Fibroblast of gingiva (primary cell): ENCODE results near the gene FANCC.
A peak's percentile ranks its signal among the peaks of the same experiment; 100 is the strongest.
"Not testable (repeated sequence)": the region's sequence is repeated elsewhere in the genome, so short reads cannot be mapped to it uniquely, and the experiment has no call there.

ENCODE experiments used
- DNase-seq: peaks from one replicate; pipeline ENCODE4 v3.0.0-alpha.2; 2011; ENCODE audit warnings: low read depth

FANCC gene

DNA sequence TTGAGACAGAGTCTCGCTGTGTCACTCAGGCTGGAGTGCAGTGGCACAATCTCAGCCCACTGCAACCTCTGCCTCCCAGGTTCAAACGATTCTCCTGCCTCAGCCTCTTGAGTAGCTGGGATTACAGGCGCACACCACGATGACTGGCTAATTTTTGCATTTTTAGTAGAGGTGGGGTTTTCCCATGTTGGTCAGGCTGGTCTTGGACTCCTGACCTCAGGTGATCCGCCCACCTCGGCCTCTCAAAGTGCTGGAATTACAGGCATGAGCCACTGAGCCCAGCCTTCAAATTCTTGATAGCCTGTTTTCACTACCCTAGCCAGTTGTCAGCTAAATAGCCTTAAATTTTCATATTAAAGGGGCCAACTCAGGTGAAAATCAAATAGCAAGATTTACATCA lies 11.6 kb upstream of the FANCC start:
- DNase-seq: not testable (repeated sequence)

- no peak for DNase-seq
Measured at GRCh38 chr9:95327239-95327865, 9.8 kb upstream of the FANCC start.

- DNase-seq: no peak
Measured at GRCh38 chr9:95325221-95325620, 7.7 kb upstream of the FANCC start.

DNA sequence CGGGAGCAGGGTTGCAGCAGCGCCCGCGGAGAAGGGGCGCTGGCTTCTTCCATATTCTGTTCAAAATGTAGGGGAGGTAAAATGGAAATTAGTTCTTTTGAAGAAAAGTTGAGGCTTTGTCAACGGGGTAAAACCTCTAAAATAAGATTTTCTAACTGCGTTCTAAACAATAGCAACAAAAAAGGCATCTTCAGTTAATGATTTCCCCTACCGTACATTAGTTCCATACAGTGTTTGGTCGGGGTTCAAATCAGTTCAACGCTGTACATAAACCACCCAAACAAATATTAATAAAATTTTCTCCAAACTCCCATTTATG lies 343 bp upstream of the FANCC start:
- no peak for DNase-seq

DNA sequence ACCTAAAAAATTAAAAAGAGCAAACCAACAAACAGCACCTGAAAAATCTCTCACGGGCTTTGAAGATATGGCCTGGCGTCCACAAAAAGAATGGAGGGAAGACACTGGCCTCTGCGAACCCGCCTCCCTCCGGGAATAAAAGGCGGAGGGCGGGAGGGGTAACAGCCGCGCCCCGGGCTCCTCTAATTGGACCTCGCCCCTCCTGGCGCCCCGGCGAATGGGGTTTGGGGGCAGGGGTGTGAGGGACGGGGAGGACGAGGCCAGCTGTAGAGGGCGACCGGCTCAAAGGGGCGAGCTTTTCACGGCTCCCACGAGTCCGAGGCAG lies 753 bp downstream of the FANCC start:
- peak; percentile 70 for DNase-seq

- DNase-seq: no peak
Measured at GRCh38 chr9:95316274-95316673, 1.2 kb downstream of the FANCC start.

DNA sequence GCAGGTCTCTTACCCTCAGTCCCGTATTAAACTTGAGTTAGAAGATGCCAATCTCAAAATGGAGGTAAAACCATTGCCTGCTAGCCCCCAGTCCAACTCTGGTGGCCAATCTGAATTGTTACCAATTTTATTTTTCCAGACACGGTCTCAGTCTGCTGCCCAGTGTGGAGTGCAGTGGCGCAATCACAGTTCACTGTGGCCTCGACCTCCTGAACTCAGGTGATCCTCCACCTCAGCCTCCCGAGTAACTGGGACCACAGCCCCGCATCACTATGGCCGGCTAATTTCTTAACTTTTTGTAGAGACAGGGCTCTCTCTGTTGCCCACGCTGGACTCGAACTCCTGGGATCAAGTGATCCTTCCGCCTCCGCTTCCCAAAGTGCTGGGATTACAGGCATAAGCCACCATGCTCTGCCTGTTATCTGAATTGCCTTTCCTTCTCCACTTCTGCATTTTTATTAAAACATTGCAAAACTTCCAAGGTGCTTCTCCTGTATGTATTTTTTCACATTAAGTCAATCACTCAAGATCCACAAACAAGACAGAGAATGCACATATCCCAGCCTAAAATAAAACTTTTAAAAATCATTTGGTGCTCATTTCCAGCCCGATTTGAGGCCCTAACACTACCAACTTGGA lies 2.3 kb downstream of the FANCC start:
- no peak for DNase-seq

GRCh38 chr9:95313010-95313498 lies 4.5 kb downstream of the FANCC start:
- DNase-seq: peak; percentile 44

DNA sequence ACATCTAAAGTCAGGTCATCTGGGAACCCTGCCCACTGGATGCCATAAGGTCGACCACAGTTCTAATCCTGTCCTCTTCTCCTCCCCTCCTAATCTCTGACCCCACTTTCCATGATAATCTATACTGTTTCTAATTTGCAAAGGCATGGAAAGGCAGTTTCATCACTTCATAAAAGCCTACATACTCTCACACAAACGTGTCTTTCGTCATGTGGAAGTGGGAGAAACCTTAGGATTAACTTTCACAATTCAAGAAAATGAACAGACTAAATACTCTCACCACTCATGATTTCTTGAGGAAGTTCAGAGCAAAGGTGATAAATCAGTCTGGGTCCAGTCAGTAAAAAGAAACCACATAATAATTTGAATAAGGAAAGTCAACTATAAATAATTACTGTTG lies 5.5 kb downstream of the FANCC start:
- DNase-seq: no peak

- DNase-seq: peak; percentile 30
Measured at GRCh38 chr9:95307538-95307937, 10.0 kb downstream of the FANCC start.

DNA sequence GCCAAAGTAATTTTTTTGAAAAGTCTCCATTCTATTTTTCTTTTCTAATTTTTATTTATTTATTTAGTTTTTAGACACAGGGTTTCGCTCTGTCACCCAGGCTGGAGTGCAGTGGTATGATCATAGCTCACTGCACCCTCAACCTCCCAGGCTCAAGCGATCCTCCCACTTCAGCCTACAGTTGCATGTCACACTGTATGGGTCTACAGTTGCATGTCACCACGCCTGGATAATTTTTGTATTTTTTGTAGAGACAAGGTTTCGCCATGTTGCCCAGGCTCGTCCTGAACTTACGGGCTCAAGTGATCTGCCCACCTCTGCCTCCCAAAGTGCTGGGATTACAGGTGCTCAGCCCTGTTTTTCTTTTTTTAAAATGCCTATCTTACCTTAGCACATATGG lies 10.7 kb downstream of the FANCC start:
- DNase-seq: no peak

- peak; percentile 92 for DNase-seq
Measured at GRCh38 chr9:95305770-95306492, 11.6 kb downstream of the FANCC start.

GRCh38 chr9:95302479-95302878 lies 15.0 kb downstream of the FANCC start:
- DNase-seq: no peak

DNA sequence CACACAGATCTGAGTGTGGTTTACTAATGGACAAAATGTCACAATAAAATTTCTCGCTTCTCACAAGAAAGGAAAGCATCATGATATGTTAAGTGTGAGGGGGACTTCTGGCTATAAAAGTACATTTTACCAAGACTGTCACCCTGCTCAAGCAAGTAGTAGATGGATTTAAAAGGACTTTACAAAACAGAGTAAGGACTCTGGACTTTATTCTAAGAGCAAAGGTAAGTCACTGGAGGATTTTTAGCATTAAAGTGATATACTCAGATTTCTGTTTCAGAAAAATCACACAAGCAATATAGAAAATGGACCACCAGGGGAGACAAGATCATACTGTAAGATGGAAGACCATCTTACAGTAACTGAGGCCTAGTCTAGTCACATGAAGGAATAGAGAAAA lies 19.7 kb downstream of the FANCC start:
- no peak for DNase-seq

- DNase-seq: no peak
Measured at GRCh38 chr9:95297316-95297715, 20.2 kb downstream of the FANCC start.

- no peak for DNase-seq
Measured at GRCh38 chr9:95296761-95297160, 20.7 kb downstream of the FANCC start.

GRCh38 chr9:95293296-95293695 lies 24.2 kb downstream of the FANCC start:
- not testable (repeated sequence) for DNase-seq

GRCh38 chr9:95292226-95292625 lies 25.3 kb downstream of the FANCC start:
- no peak for DNase-seq

DNA sequence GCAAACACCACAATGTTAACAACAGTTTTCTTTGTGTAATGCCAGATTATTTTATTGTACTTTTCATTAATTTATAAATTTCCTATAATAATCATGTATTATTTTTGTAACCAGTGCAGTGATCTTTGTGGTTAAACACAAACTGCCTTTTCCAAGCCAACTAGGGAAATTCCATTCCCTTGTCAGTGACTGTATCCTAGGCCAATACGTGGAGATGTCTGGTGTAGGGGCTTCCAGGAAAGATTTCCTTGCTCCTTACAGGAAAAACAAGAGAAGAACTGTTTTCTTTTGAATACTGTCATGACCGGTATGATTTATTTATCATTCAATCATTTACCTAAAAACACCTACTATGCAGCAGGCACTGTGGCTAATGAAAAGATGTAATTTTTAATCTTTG lies 31.4 kb downstream of the FANCC start:
- no peak for DNase-seq

- no peak for DNase-seq
Measured at GRCh38 chr9:95285307-95285706, 32.2 kb downstream of the FANCC start.

DNA sequence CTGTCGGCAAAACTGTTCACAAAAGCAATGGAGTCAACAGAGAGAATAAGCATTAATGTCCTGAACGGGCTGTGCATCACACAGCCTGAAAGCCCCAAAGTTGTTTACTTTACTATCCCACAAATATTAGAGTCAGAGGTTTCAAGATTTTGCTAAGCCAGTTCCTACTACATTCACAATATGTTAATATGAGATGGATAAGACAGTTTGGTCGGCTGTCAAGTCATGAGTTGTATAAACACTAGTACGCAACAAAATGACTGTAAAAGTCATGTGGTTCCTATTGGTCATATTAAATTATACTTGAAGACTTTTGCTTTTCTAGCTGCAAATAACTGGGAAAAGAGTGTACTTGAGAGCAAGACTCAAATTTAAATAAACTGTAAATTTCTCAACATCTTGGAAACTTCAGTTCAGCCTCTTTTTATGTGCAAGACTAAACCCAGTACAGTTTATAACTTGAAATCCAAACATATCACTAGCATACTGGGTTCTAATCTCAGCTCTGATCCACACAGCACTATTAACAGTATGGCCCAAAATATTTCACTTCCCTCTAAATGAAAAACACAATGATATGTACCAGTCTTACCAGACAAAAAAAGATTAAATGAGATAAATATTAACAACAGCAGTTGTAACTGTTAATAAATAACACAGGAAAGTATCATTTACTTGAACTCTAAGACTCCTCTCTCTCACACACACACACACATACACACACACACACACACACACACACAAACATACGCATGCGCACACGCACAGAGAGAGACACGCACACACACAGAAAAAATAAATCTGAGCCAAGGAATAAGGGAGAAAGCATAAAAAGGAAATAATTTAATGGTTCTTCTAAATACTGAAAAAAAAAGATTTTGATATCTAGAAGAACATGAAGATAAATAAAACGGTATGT lies 33.1 kb downstream of the FANCC start:
- DNase-seq: peak; percentile 93

GRCh38 chr9:95283673-95284072 lies 33.8 kb downstream of the FANCC start:
- DNase-seq: peak; percentile 6

DNA sequence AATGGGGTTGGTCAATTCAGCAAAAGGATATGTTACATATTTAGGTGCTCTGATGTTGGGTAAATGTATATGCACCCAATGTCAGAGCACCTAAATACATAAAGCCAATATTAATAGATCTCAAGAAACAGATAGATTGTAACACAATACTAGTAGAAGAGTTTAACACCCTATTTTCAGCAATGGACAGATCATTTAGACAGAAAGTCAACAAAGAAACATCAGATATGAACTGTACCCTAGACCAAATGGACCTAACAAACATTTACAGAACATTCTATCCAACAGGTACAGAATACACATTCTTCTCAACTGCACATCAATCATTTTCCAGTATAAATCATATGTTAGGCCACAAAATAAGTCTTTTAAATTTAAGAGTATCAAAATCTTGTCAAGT lies 35.2 kb downstream of the FANCC start:
- no peak for DNase-seq
